ENCODE data around the gene MCU.

MCU gene

GRCh38 chr10:72712136-72712535, 20.2 kb downstream of the MCU start:
- Histone ChIP-seq H3K9ac (no peak overlapping the region), H4K20me1 (peaks cover 0 to 41% (median 2%) of the 10 kb centered on the region in 11 experiments; a peak in 6 of 22 replicates), H3K27me3 (no peaks in the 10 kb centered on the region), H3K36me3 (peaks cover 21 to 37% (median 26%) of the 10 kb centered on the region in 11 experiments), H3K4me2 (no peak overlapping the region), H3K27ac (no peak overlapping the region), H3K4me1 (no peaks in the 10 kb centered on the region), H3K9me3 (replicated peaks in 1 of 11) (no peaks in the 10 kb centered on the region), H3K4me3 (no peak overlapping the region)
- TF ChIP-seq Cebpa-rat (IDR thresholded peaks at IDR 0.05): no peak

- H3K4me1 ChIP-seq: no peaks in the 10 kb centered on the region
- no peak overlapping the region for H3K4me2 ChIP-seq
- no peak overlapping the region for H3K27ac ChIP-seq
- H3K9ac ChIP-seq: no peak overlapping the region
- H3K27me3 ChIP-seq: no peaks in the 10 kb centered on the region
- peaks cover 0 to 4% (median 0%) of the 10 kb centered on the region in 11 experiments; a peak in 3 of 22 replicates for H4K20me1 ChIP-seq
- no peak for TF ChIP-seq Cebpa-rat (IDR thresholded peaks at IDR 0.05)
- H3K4me3 ChIP-seq: no peak overlapping the region
- H3K9me3 ChIP-seq (replicated peaks in 1 of 11): no peaks in the 10 kb centered on the region
- H3K36me3 ChIP-seq: peaks cover 29 to 74% (median 38%) of the 10 kb centered on the region in 11 experiments
These were observed 28.1 kb downstream of the MCU start for GRCh38 chr10:72719941-72720592.

- no peak overlapping the region for H3K9ac ChIP-seq
- H3K27ac ChIP-seq: no peak overlapping the region
- no peaks in the 10 kb centered on the region for H3K4me1 ChIP-seq
- H3K36me3 ChIP-seq: peaks cover 19 to 67% (median 30%) of the 10 kb centered on the region in 11 experiments; a peak in 21 of 22 replicates
- peaks cover 0 to 3% (median 0%) of the 10 kb centered on the region in 11 experiments; a peak in 2 of 22 replicates for H4K20me1 ChIP-seq
- no peak overlapping the region for H3K4me2 ChIP-seq
- H3K4me3 ChIP-seq: no peak overlapping the region
- H3K27me3 ChIP-seq: no peaks in the 10 kb centered on the region
- H3K9me3 ChIP-seq (replicated peaks in 1 of 11): no peaks in the 10 kb centered on the region
- no peak for TF ChIP-seq Cebpa-rat (IDR thresholded peaks at IDR 0.05)
These were observed 29.1 kb downstream of the MCU start for GRCh38 chr10:72720814-72721660.

GRCh38 chr10:72727130-72727529, 35.2 kb downstream of the MCU start:
- H3K4me1 ChIP-seq: no peaks in the 10 kb centered on the region
- H3K9me3 ChIP-seq (replicated peaks in 1 of 11): no peaks in the 10 kb centered on the region
- H3K36me3 ChIP-seq: peaks cover 0 to 19% (median 4%) of the 10 kb centered on the region in 11 experiments; a peak in 4 of 22 replicates
- 0 out of 22 replicates have a peak, but pooled peaks cover 0 to 7% (median 0%) of the 10 kb centered on the region in 11 experiments for H4K20me1 ChIP-seq
- no peak overlapping the region for H3K4me3 ChIP-seq
- no peak overlapping the region for H3K4me2 ChIP-seq
- no peaks in the 10 kb centered on the region for H3K27me3 ChIP-seq
- no peak overlapping the region for H3K27ac ChIP-seq
- no peak for TF ChIP-seq Cebpa-rat (IDR thresholded peaks at IDR 0.05)
- H3K9ac ChIP-seq: no peak overlapping the region

GRCh38 chr10:72728462-72728861, 36.5 kb downstream of the MCU start:
- Histone ChIP-seq H4K20me1 (0 out of 22 replicates have a peak, but pooled peaks cover 0 to 7% (median 0%) of the 10 kb centered on the region in 11 experiments), H3K9me3 (replicated peaks in 1 of 11) (no peaks in the 10 kb centered on the region), H3K27me3 (no peaks in the 10 kb centered on the region), H3K9ac (no peak overlapping the region), H3K27ac (no peak overlapping the region), H3K36me3 (peaks cover 0 to 19% (median 4%) of the 10 kb centered on the region in 11 experiments; a peak in 4 of 22 replicates), H3K4me3 (no peak overlapping the region), H3K4me2 (no peak overlapping the region), H3K4me1 (no peaks in the 10 kb centered on the region)
- no peak for TF ChIP-seq Cebpa-rat (IDR thresholded peaks at IDR 0.05)

- Histone ChIP-seq H3K4me2 (no peak overlapping the region), H3K9me3 (replicated peaks in 1 of 11) (no peaks in the 10 kb centered on the region), H3K4me3 (no peak overlapping the region), H3K27ac (no peak overlapping the region), H3K4me1 (no peaks in the 10 kb centered on the region; a peak in 1 of 20 replicates), H3K27me3 (no peaks in the 10 kb centered on the region), H3K36me3 (peaks cover 0 to 18% (median 4%) of the 10 kb centered on the region in 11 experiments; a peak in 4 of 22 replicates), H4K20me1 (0 out of 22 replicates have a peak, but pooled peaks cover 0 to 7% (median 0%) of the 10 kb centered on the region in 11 experiments), H3K9ac (no peak overlapping the region)
- no peak for TF ChIP-seq Cebpa-rat (IDR thresholded peaks at IDR 0.05)
These were observed 37.6 kb downstream of the MCU start for GRCh38 chr10:72729528-72729927.

- no peak for TF ChIP-seq Cebpa-rat (IDR thresholded peaks at IDR 0.05)
- peaks cover 0 to 16% (median 4%) of the 10 kb centered on the region in 11 experiments; a peak in 3 of 22 replicates for H3K36me3 ChIP-seq
These were observed 38.5 kb downstream of the MCU start for GRCh38 chr10:72730479-72730878.

GRCh38 chr10:72731916-72732419, 40.0 kb downstream of the MCU start:
- no peak overlapping the region for H3K9ac ChIP-seq
- 0 out of 22 replicates have a peak, but pooled peaks cover 0 to 14% (median 0%) of the 10 kb centered on the region in 11 experiments for H4K20me1 ChIP-seq
- no peaks in the 10 kb centered on the region for H3K9me3 ChIP-seq (replicated peaks in 1 of 11)
- H3K36me3 ChIP-seq: peaks cover 0 to 11% (median 4%) of the 10 kb centered on the region in 11 experiments; a peak in 2 of 22 replicates
- H3K4me1 ChIP-seq: peaks cover 15 to 23% (median 18%) of the 10 kb centered on the region in 10 experiments; a peak in 19 of 20 replicates
- no peak for TF ChIP-seq Cebpa-rat (IDR thresholded peaks at IDR 0.05)
- no peak overlapping the region for H3K4me3 ChIP-seq
- no peak overlapping the region for H3K4me2 ChIP-seq
- no peaks in the 10 kb centered on the region for H3K27me3 ChIP-seq
- no peak overlapping the region for H3K27ac ChIP-seq

More at GRCh38 chr10:72730479-72730878, 38.5 kb downstream of the MCU start:
- Histone ChIP-seq H3K4me3 (no peak overlapping the region), H3K27ac (no peak overlapping the region), H3K4me1 (peaks cover 2 to 8% (median 3%) of the 10 kb centered on the region in 10 experiments; a peak in 19 of 20 replicates), H3K9me3 (replicated peaks in 1 of 11) (no peaks in the 10 kb centered on the region), H3K9ac (no peak overlapping the region), H3K27me3 (no peaks in the 10 kb centered on the region), H3K4me2 (no peak overlapping the region), H4K20me1 (0 out of 22 replicates have a peak, but pooled peaks cover 0 to 7% (median 0%) of the 10 kb centered on the region in 11 experiments)

GRCh38 chr10:72732521-72732920, 40.6 kb downstream of the MCU start:
- no peaks in the 10 kb centered on the region; a peak in 1 of 22 replicates for H3K9me3 ChIP-seq (replicated peaks in 1 of 11)
- no peak overlapping the region for H3K4me2 ChIP-seq
- no peak overlapping the region for H3K4me3 ChIP-seq
- H4K20me1 ChIP-seq: peaks cover 0 to 14% (median 0%) of the 10 kb centered on the region in 11 experiments; a peak in 1 of 22 replicates
- H3K27me3 ChIP-seq: no peaks in the 10 kb centered on the region
- no peak for TF ChIP-seq Cebpa-rat (IDR thresholded peaks at IDR 0.05)
- H3K27ac ChIP-seq: no peak overlapping the region
- H3K4me1 ChIP-seq: peaks cover 21 to 28% (median 24%) of the 10 kb centered on the region in 10 experiments
- peaks cover 0 to 11% (median 4%) of the 10 kb centered on the region in 11 experiments; a peak in 2 of 22 replicates for H3K36me3 ChIP-seq
- no peak overlapping the region for H3K9ac ChIP-seq
